Inferior parietal cortex (tissue), 1 donor: ENCODE measurements around the gene TBC1D5.

Experiments
- DNase-seq: peaks from one replicate; pipeline ENCODE4 v3.0.0-alpha.2; 2016; ENCODE audit errors: extremely low spot score

The TBC1D5 gene

GRCh38 chr3:17304969-17305368 is 437.5 kb downstream of the TBC1D5 start:
- DNase-seq, result no peak

- no peak for DNase-seq
Measured at GRCh38 chr3:17302774-17303173, 439.7 kb downstream of the TBC1D5 start.

DNA sequence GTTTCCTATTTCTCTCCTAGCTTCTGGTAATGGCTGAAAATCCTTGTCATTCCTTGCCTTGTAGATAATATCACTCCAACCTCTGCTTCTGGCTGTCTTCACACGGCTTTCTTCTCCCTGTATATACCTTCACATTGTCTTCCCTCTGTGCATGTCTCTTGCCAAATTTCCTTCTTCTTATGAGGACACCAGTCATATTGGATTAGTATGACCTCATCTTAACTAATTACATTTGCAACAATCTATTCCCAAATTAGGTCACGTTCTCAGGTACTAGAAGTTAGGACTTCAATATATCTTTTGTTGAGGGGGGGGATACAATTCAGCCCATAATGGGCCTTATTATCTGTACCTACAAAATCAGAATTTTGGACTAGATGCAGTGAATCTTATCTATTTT is 440.3 kb downstream of the TBC1D5 start:
- DNase-seq, result no peak

DNA sequence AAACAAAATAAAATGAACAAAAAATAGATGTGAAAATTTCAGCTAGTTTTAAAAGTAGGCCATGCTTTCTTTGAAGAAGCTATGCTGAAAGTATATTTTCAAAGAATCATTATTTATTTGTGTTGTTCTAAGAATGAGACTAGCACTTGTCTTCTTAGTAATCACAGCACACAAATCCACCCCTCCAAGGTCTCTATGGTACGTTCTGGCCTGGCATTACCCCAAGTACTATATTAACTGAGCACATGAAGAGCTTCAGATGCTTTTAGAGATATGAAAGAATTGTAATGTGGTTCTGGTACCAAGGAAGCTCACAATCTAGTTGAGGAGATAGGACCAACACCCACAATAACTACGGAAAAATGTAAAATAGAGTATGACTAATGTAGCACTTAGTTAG is 441.2 kb downstream of the TBC1D5 start:
- no peak for DNase-seq

GRCh38 chr3:17300441-17300840 is 442.0 kb downstream of the TBC1D5 start:
- DNase-seq, result no peak

GRCh38 chr3:17298038-17298437 is 444.4 kb downstream of the TBC1D5 start:
- no peak for DNase-seq

- DNase-seq, result no peak
Measured at GRCh38 chr3:17292556-17292955, 449.9 kb downstream of the TBC1D5 start.

- no peak for DNase-seq
Measured at GRCh38 chr3:17290894-17291293, 451.5 kb downstream of the TBC1D5 start.

DNA sequence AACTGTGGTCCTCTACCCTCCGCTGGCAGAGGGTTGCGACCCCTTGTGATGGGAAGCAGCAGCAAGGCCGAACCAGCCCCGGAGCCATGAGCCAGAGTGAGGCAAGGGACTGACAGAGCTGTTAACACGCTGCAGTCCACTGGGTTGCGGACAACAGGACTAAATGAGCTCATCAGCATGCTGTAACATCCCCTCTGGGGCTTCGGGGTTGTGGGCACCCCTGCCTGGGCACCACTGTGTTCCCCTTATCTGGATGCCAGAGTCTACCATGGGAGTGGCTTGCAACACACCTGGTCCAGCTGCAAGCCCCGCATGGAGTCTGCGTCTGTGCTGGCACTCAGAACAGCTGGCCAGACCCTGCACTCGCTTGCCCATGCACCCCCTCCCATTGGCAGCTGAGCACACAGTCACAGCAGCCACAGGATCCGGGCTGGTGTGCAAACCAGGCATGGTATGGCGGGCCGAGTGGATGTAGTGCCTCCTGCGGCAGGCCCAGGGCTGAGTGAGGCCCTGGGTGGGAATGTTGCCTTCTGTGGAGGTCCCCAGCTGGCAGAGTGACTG is 453.5 kb downstream of the TBC1D5 start:
- DNase-seq, result no peak

DNA sequence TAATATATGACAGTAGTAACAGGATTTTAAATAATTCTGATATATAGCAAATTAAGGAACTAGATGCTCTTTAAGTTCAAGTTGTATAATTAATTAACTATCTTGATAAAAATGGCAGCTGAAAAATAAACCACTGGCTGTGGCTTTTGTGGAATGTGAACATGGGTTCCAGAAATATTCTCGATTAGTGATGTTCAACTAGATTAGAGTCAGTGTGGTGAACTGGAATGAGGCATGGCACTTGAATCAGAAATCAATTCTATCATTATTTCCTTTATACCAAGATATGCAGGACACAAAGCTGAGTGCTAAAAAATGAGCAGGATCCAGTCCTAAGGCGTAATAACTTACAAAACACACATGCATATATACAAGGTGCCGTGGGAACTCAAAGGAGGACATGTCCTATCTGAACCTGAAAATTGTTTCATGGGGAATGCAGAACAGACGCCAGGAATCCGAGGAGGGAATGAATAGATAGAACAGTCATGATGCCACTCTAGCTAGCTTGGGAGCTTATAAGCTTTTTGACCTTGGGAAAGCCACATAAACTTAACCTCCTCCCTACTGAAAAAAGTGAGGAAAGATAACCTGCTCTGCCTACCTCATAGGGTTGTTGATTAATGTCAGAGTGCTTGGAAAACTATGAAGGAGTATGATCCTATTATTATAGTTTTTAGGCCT is 455.3 kb downstream of the TBC1D5 start:
- DNase-seq, result no peak

- no peak for DNase-seq
Measured at GRCh38 chr3:17278006-17278405, 464.4 kb downstream of the TBC1D5 start.

DNA sequence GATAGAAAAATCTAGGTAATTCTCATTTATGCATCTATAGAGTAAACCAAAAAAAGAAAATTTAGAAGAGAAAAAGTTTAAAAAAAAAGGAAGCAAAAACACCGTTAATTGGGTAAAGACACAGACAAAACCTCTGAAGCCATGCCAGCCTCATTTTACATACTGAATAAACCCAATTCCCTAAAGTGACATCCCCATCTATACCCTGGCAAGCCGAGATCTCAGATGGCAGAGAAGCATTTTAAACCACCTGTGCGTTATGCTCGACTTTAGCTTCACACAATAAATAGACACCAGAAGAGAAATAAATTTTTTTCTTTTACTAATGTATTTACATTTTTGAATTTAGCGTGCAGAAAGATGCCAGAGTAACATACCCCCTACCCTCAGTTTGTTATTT is 475.6 kb downstream of the TBC1D5 start:
- no peak for DNase-seq

- no peak for DNase-seq
Measured at GRCh38 chr3:17261627-17262369, 480.6 kb downstream of the TBC1D5 start.

DNA sequence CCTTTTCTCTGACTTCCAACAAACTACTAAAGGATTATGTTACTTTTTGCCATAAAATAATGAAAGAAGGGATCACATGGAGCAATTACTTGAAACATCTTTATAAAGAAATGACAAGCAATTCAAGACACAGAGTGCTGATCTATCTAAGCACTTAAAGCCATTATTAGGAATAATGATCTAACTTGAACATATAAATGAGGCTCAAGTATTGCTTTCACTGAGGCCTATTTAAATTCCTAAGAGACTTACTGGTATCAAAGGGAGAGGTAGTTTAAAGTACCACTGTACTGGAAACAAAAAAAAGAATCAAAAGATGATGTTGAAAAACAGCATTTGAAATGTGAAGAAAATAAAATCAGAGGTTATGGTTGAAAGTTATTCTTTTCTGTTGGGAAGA is 482.2 kb downstream of the TBC1D5 start:
- no peak for DNase-seq

GRCh38 chr3:17259685-17260084 is 482.7 kb downstream of the TBC1D5 start:
- DNase-seq, result peak; percentile 15

DNA sequence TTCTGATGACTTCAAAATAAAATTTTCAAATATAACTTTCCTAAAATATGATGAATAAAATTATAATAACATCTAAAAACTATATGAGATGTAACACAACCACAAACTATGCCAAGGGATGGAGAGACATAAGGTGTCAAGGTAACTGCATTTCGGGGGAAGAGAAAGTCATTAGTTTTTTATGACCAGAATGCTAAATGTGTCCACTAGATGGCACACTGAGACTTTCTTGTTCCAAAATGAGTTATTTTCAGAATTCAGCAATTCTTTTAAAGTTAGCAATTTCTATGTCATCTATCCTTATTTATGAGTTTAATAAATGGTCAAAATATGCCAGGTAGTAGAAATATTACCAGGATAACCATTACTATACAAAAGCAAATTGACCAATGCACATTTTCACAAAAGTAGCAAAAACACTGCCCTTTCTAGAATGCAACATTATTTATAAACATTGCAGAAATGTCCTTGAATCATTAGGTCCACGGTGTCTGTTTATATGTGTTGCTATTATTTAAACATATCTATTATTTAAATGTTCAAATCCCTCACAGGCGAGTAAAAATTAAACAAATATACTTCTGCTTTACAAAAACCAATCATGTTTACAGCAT is 483.5 kb downstream of the TBC1D5 start:
- peak; percentile 81 for DNase-seq

GRCh38 chr3:17257269-17257668 is 485.2 kb downstream of the TBC1D5 start:
- no peak for DNase-seq

DNA sequence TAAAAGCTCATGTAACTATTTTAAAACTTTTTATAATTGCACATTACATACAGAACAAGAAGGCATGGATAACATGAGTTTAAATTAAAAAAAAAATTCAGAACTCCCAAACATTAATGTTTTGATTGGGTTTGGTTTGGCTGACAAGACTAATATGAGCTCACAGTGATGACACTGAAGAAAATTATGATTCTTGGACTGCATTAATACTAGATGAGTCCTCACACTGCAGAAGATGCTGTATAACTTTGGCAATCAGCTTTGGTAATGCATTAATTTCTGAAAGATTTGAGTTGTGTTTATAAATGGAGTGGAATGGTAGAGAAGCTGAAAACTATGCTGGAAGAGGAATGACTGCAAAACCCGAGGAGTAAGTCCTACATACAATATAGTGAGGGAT is 498.8 kb downstream of the TBC1D5 start:
- no peak for DNase-seq

- DNase-seq, result no peak
Measured at GRCh38 chr3:17239417-17239816, 503.0 kb downstream of the TBC1D5 start.

GRCh38 chr3:17238023-17238422 is 504.4 kb downstream of the TBC1D5 start:
- DNase-seq, result no peak

DNA sequence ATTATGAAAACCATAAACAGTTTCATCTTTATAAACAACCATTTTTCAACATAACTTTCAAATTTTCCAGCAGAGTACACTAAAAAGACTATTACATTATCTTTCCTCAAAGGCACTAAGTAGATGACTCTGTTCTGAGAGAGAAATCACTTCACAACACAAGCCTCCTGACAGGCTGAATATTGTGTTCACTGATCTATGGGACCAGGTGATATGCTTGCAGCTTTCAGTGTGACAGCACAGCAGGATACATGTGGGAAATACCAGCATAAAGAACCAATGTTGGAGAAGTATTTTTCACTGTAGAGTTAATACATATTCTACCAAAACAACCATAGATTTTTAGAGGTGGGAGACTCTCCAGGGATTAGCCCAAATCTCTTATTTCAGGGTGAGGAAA is 507.1 kb downstream of the TBC1D5 start:
- DNase-seq, result no peak

GRCh38 chr3:17234382-17234781 is 508.0 kb downstream of the TBC1D5 start:
- no peak for DNase-seq

DNA sequence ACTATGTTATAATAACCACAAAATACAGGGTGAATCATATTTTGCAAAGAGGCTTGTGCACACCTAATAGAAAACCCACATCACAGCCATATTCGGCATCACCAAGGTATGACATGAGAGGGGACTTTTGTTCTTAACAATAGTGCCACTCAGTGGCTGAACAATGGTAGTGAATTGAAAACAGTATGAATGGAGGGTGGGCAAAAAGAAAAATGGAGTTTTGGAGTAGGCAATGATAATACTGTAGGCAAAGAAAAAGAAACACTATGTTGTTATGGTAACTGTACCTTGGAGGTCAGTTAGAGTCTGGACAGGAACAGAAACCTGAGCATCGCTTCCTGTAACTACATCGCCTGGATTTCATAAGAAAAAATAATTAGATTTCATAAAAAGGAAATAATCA is 509.0 kb downstream of the TBC1D5 start:
- peak; percentile 79 for DNase-seq
